ENCODE measurements around the gene PDZRN3.

PDZRN3 gene

DNA sequence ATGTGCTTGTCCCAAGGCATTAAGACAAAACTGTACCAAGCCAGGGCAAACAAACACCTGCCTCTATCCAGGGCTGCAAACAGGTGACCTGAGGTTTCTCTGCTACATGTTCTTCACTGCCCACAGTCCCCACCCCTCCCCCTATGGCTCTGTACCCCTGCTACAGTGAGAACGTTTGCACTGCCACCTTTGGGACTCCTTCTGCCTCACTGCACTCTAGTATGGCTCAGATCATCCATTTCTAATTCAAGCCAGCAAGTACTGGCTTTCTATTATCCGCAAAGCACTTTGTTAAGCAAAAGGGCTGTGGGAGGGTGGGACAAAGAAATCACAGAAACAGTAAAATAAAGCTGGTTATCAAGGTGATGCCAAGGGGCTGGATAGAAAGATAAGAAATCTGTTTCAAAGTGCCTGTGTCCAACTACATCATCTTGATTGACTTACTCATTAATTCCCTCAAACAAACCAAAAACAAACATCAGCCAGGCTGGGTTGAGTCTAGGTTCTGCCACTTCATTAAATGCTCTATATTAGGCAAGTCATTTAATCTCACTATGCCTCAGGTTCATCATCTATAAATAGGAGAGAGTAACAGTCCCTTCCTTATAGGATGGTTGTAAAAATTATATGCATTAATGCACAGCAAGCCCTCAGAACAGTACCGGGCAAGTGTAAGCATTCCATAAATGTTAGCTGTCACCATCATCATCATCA is 95.3 kb downstream of the PDZRN3 start:
- in situ Hi-C loops (cut with HindIII; ENCODE audit: low sequenced_read_pairs), result no loop called here

DNA sequence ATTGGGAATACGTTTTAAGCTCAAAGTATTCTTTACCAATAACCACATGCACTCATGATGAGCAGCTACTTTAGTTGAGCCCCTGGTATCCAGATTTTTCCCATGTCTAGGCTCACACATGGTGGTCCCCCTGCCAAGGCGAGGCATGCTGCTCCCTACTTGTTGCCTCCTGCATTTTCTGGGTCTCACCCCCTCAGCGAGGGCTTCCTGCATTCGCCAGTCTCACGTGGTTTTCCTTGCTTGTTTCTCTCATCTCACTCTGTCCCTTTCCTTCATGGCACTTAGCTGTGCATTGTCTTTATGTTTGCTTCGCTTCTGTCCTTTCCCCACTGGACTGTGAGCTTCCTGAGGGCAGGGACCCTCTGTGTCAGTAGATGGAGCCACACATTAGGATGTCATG is 99.2 kb downstream of the PDZRN3 start:
- in situ Hi-C loops (cut with HindIII; ENCODE audit: low sequenced_read_pairs), result no loop called here

DNA sequence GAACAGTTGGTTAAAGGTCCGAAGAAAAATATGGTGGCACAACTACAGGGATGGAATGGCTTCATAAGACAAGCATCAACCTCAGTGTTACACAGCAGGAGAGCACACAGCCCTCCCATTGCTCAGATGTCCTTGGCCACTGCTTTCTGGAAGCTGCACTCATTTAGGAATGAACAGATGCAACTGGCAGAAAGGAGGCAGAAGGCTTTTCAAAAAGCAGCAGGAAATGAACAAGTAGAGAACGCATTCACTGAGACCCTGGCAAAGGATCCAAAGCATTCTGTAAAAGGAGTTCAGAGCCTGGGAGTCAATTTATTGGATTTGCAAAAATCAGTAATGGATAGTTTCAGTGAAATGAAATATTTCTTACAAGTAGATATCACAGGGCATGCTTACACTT is 101.1 kb downstream of the PDZRN3 start:
- in situ Hi-C loops (cut with HindIII; ENCODE audit: low sequenced_read_pairs), result no loop called here

DNA sequence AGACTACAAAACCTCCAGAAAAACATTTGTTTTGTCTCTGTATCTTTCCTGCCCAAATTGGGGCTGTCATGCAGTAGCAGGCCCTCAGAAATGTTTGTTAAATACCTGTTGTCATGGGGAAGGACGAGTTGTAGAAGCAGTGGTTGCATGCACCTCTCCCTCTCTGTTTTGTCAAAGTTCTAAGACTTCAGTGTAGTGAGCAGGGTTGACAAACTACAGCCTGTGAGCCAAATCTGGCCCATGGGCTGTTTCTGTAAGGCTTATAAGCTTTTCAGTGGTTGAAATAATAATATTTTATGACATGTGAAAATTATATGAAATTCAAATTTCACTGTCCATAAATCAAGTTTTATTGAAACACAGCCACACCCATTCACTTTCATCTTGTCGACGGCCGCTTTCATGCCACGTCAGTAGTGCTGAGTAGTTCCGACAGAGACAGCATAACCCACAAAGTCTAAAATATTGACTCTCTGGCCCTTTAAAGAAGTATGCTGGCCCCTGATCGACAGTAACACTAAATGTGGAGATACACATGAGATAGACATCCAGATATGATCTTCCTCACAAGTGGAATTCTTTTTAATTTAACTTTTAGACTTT is 102.9 kb downstream of the PDZRN3 start:
- in situ Hi-C loops (cut with HindIII; ENCODE audit: low sequenced_read_pairs), result no loop called here

DNA sequence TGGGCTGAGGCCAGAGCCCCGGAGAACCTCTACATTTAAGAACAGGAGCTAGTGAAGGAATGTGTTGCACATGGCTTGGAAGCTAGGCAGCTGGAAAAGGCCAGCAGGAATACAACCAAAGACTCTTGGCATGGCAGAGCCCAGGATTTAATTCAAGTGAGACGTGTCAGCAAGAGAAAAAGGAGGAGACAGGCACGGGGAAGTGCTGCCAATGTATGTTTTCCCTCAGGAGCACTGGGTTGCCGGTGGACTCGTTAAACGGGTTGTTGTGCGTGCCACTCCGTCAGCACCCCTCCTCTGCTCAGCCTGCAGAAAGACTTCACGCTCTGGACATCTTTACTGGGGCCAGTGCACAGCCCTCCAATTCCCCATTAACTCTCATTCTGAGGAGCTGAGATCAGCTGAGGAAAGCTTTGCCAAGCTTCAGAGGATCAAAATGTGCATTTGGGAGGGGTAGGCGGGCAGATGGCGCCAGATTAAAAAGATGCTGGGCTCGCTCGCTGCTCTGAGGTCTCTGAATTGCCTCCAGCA is 103.7 kb downstream of the PDZRN3 start:
- in situ Hi-C loops (cut with HindIII; ENCODE audit: low sequenced_read_pairs), result no loop called here

DNA sequence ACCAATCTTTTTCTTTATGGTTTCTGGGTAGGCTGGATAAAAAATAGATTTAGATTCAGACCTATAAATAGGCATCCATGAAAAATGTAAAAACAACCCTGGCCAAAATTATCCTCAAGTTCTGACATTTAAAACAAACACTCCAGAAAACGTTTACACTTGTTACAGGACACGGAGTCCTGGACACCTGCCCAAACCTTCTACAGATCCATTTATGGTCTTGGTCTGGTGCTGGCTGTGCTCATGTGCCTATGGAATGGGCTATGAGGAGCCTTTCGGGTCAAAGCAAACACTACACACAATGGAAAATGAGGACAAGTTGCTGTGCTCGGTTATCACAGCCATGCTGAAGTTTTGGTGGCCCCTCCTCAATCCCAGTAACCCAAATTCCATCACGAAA is 108.1 kb downstream of the PDZRN3 start:
- in situ Hi-C loops (cut with HindIII; ENCODE audit: low sequenced_read_pairs), result no loop called here

DNA sequence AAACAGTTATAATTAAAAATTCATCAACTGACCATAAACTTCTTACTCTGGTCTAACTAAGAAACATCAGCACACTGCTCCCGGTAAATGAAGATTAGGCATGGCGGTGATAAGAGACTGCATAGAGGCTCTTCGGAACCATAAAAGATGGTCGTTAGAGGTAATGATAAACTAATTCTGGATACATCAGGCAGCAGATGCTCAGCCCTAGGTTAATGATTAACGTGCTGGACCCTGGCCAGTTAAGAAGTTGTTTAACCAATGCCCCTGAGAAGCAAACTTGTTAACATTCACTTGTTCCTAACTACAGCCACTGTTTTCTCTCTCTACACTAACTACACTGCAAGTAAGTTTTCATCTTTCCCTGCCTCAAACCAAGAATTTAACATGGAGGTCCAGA is 111.5 kb downstream of the PDZRN3 start:
- in situ Hi-C loops (cut with HindIII; ENCODE audit: low sequenced_read_pairs), result no loop called here

DNA sequence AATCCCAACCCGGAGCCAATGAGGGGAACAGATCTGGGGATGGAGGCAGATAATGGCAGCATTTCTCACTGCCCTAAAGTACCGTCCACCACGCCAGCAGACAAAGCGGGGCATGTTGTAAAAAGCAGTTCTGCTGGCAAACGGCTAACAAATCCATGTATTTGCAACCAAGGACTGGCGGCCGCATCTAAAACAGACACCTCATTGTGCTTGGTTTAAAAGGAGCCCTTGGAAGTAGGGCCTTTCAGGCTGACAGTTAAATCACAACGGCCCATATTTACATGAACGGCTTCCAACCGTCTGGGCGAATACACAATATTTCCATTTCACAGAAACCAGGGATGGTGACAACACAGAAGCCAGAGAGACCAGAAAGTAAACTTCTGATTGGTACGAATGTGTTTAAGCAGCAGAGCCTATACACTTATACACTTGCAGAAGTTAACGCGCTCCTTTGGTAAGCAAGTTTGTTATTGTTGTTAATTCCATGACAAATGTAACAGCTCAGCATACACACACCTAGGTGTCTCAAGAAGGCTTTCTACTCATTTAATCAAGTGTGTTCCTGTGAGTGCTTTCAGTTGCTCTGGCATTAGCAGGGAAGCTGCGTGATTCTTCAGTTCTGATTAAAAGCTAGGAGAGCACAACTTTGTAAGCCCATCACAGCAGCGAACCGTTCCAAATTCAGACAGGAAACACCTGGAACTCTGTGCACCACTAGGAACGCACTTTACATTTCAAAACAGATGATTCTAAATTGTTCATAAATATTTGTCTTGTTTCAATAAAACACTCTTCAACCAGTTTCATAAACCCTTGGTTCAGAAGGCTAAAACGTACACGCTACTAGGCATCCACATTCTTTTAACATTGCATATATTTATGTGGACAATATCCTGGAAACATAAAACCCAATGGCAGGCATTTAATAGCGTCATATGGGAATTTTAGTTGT is 112.9 kb downstream of the PDZRN3 start:
- in situ Hi-C loops (cut with HindIII; ENCODE audit: low sequenced_read_pairs), result no loop called here

DNA sequence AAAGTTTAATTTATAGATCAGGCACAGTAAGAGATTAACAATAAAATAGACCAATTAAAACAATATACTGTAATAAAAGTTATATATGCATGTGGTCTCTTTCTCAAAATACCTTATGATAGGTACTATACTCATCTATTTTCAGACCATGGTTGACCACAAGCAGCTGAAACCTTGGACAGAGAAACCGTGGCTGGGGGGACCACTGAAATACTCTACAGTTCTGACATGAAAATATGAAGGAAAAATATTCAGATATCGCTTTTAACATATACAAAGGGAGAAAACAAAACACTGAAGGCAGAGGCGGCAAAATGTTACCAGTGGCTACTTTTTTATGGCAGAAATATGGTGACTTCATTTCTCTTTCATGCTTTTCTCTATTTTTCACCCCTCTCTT is 114.0 kb downstream of the PDZRN3 start:
- in situ Hi-C loops (cut with HindIII; ENCODE audit: low sequenced_read_pairs), result no loop called here

DNA sequence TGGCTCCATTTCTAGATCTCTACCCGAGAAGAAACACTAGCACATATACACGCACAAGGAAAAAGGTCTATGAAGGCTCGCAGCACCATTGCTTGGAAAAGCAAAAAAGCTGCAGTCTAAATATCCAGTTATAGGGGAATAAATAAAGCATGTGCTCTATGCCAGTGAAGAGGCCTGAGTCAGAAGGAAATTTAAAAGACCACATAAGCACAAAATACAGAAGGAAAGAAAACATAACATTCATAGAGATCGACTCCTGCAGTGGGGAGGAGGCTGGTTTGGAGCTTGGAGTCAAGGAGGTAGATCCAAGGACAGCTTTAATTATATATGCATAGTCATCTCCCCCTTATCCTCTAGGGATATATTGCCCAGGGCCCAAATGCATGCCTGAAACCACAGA is 114.4 kb downstream of the PDZRN3 start:
- in situ Hi-C loops (cut with HindIII; ENCODE audit: low sequenced_read_pairs), result no loop called here

DNA sequence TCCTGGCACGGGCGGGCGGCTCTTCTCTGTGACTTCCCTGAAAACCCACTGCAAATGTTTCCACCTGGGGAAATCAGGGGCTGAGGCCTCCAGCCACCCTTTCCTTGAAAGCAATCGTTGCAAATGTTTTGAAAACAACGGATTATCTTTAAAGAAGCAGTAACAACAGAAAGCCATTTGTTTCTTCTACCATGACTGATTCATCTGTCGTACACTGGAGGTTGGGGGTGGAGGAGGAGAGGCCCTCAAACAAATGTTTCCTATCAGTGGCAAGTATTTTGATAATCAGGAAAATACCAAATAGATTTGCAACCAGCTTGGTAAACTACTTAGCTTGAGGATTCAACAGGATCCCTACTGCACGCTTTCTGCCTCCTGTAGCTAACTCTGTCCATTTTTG is 114.9 kb downstream of the PDZRN3 start:
- in situ Hi-C loops (cut with HindIII; ENCODE audit: low sequenced_read_pairs), result no loop called here

DNA sequence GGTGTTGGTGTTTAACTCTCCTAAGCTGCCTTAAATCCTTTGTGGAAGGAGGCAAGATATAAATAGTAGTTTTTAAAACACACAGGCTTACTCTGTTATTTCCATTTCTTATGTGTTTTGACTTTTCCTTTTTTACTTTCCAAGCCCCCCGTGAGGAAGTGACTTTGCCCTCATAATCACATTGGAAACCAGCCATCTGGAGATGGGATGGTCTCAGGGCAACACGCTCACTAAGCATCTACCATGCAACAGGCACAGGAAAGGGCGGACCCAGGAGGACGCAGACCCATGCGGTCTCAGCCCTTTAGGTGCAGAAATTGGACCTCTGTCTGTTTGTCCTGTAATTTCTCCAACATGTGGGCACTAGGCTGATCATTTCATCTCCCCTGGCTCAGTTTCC is 115.7 kb downstream of the PDZRN3 start:
- in situ Hi-C loops (cut with HindIII; ENCODE audit: low sequenced_read_pairs), result no loop called here

DNA sequence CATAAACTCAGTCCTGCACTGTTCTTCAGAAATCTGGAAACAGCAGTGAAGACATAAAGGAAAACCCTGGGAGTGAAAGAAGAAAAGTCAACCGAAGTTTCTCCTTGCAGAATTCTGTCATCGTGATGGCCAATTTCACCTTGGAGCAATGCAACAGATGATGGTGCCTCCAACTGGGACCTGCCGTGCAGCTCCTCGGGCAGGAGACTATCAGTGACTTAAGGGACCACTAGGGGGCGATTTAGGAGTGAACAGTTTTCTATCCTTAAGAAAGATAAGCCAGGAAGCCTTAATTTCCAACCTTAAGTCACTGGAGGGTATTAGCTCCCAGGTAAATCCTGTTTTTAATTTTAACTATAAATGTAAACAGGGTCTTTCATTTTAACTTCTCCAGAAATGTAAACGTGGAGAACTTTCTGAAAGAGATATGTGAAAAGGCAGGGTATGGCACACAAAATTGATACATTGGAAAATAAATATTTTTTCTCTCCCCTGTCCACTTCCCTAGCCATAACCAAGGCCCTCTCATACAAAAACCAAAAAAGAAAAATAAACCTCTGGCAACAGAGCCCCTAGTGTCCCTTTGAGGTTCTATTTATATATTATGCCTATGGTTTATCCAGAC is 116.3 kb downstream of the PDZRN3 start:
- in situ Hi-C loops (cut with HindIII; ENCODE audit: low sequenced_read_pairs), result no loop called here

DNA sequence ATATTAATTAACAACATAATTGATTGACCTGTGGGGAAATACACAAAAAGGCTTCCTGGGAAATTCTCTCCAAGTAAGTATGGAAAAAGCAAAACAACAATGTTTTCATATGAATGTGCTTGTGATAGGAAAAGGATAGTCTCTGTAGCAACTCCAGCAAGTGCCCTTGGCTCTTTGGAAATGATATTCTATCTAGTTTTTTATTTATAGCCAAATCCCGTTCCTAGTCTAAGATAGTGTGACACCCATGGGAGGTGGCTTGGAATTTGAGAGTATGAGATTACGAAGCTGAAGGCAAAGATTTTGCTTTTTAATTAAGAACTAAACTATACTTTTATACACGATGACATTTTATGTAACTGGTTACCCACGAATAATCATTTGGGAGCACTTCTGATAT is 119.9 kb downstream of the PDZRN3 start:
- in situ Hi-C loops (cut with HindIII; ENCODE audit: low sequenced_read_pairs), result no loop called here

DNA sequence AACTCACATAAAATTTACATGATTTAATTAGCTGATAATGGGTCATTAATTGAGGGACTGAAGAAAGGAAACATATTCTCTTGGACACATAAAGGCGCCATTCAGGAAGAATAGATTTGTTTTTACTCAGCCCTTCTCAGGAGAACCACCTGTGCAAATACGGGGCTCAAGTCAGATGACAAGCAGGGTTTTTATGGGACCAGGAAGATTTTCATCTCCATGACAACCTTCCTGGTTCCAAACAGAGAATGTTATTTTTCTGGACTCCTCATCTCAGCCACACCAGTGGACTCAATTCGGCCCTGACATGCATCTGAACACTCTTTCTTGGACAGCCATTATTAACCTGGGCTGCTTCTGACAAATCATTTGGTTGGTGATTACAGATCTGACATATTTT is 120.5 kb downstream of the PDZRN3 start:
- in situ Hi-C loops (cut with HindIII; ENCODE audit: low sequenced_read_pairs), result no loop called here

DNA sequence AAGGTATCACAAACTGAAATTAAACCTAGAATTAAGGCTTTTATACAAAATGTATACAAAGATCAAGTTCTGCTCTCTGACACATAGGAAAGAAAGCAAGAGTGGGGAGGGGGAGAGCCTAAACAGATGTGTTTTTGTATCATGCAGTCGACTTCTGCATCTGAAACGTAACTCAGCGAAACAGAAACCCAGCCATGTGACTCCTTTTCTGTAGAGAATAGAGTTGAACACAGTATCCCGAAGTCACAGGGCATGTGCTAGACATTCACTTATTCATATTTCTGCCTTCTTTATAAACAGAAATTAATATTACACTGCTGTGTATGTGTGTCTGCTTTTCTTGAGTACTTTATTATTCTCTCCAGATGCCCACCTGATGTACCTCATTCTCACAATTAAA is 121.0 kb downstream of the PDZRN3 start:
- in situ Hi-C loops (cut with HindIII; ENCODE audit: low sequenced_read_pairs), result no loop called here

DNA sequence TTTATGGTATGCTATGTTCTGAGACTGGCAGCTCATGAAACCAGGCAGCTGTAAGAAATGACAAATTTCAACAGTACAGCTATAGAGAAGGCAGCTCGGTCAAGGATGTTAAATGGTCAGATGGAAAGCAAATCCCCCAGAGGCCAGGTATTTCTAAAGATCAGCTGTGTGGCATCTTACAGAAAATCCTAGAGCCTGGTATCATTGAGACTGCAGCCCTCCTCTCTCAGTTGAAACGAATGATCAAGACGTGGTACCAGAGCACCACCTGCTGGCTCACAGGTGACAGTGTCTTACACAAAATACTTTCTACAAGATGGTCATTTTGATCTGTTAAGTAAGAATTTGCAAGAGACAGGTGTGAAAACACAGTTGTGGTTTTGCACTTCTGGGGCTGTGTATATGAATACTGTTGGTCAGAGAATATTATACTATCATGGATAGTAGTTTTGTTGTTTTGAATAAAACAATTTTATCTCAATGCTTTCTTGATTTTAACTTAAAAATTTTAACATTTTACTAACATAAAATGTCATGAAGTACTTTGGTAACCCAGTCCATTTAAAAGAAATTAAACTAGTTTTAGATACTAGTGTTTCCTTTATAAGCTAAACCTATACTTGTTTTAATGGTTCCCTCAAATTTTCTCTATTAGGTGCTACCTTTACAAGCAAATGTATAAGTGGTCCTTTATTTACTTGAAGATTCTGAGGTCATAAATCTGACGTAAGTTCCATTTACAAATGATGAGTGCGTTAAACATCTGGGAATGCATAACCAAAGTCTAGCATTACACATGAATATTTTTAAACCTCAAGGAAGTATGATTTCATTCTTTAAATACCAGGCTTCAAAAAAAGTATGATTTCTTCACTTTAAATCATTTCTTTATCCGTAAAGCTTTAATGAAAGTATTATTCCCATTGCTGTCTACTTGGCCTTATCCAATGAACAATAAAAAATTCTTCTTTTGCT is 121.8 kb downstream of the PDZRN3 start:
- in situ Hi-C loops (cut with HindIII; ENCODE audit: low sequenced_read_pairs), result no loop called here

DNA sequence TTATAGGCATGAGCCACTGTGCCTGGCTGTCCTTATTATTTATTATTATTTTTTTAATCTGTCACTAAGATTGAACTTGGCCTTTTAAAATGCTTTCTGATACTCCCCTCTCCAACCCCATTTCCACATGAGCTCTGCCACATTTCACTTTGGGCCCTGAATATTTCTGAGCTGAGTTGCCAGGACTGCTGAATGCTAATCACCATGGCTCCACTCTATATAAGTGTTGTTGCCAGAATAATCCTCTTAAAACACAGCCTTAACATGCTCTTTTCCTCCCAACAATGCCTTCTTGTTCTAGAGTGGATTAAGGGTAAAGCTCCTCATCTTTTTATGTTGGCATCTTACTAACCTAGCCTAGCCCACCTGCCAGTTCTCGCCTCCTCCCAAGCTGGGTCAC is 124.4 kb downstream of the PDZRN3 start:
- in situ Hi-C loops (cut with HindIII; ENCODE audit: low sequenced_read_pairs), result no loop called here

DNA sequence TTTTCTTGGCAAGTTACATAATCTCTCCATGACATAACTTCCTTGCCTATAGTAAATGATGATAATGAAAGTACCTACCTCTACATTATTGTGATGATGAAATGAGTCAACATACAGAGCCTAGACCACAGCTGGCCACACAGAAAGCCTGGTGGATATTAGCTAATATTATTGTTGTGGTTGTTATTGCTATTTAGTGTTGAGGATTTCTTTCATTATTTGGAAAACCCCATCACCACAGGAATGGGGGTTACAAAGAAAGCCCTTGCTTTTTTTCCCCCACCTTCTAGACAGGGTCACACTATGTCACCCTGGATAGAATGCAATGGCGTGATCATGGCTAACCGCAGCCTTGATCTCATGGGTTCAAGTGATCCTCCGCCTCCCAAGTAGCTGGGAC is 125.0 kb downstream of the PDZRN3 start:
- in situ Hi-C loops (cut with HindIII; ENCODE audit: low sequenced_read_pairs), result no loop called here
